ENCODE measurements around the gene CDH23.

The CDH23 gene

DNA sequence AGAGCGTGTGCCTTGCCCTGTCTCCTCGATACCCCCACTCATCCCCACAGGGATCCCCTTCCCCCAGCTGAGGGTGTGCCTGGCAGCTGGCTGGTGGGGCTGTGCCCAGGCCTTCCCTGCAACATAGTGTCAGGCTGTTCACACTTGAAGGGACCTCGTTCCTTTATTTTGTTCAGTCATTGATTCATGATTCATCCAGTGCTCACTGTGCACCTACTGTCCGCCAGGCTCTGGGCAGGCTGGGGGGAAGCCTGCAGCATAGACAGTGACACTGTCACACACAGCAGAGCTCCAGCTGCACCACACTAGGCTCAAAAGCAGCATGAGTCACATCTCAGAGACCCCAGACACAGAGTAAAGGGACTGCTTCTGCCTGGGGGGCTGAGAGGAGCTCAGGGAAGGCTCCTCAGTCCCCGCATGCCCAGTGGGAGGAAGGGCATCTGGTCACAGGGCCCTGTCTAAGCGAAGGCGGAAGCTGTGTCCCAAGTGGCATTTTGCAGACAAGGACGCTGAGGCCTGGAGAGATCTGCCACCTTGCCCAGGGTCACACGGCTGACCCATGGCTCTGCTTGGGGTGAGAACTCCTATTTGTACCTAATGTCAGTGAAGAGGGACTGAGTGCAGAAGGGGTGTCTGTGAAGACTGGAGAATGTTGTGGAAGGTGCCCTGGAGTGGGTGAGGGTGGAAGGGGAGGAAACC, 27.9 kb downstream of the CDH23 start:
- no peak for DNase-seq

DNA sequence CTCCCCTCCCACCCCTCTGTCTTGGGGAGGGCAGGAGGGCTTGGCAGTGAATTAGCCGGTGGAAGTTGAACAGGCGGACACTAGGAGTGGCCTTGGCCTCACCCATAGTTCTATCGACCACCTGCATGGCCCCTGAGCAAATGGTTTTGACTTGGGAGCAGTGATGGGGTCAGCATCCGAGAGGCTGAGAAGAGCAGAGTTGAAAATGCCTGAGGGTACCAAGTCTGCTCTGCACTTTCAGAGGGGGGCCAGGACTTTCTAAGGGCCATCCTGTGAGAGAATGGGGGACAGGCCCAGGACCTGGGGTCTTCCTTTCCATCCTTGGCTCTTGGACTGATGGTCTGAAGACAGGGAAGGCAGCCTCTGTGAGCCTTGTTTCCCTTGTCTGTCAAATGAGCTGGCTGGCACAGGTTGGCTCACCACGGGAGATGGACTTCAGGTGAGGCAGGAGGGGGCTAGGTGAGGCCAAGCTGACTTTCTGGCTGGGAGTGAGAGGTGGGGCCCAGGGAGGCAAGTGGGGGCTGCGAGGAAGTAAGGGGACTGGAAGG, 29.4 kb downstream of the CDH23 start:
- DNase-seq = no peak

DNA sequence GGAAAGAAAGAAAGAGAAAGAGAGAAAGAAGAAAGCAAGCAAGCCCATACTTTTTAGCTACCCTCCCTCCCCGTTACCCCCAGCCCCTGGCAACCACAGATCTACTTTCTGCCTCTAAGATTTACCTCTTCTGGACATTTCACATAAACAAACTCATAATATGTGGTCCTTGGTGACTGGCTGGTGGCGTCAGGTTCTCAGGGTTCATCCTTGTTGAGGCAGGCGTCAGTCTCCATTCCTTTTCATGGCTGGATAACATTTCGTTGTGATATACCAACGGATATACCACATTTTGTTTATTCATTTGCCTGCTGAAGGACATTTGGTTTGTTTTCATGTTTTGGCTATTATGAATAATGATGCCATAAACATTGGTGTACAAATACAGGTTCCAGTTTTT, 30.5 kb downstream of the CDH23 start:
- DNase-seq = no peak

DNA sequence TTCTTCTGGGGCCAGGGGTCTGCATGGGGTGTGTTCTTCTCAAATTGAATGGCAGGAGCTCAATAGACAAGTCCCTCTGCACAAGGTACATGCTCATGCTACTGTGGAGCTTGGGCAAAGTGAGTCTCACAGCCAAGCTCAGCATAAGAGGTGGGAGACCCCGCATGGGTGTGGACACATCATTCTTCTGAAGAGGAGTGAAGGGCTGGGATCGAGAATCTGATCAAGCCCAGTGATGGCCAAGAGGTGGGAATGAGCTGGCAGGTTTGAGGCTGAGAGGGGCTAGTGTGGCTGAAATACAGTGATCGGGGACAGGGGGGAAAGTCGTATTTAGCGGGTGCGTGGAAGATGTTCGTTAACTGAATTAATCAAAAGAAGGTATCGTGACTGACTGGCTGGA, 32.6 kb downstream of the CDH23 start:
- DNase-seq = no peak

DNA sequence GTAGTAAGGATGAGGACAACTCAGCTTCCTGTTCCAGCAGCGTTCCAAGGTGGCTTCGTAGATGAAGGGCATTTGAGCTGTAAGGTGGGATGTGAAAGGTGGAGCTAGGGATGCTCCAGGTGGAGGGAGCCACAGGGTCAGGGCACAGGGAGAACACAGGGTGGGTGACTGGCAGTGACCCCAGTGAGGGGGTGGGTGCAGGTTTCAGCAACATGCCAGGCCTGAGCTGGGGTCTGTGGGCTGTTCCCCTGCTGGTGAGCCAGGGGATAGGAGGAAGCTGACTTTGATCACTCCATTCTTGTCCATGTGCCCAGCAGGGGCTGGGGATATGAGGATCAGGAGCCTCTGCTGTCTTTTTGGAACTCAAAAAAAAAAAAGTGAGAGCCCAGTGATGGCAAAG, 33.2 kb downstream of the CDH23 start:
- DNase-seq = no peak

DNA sequence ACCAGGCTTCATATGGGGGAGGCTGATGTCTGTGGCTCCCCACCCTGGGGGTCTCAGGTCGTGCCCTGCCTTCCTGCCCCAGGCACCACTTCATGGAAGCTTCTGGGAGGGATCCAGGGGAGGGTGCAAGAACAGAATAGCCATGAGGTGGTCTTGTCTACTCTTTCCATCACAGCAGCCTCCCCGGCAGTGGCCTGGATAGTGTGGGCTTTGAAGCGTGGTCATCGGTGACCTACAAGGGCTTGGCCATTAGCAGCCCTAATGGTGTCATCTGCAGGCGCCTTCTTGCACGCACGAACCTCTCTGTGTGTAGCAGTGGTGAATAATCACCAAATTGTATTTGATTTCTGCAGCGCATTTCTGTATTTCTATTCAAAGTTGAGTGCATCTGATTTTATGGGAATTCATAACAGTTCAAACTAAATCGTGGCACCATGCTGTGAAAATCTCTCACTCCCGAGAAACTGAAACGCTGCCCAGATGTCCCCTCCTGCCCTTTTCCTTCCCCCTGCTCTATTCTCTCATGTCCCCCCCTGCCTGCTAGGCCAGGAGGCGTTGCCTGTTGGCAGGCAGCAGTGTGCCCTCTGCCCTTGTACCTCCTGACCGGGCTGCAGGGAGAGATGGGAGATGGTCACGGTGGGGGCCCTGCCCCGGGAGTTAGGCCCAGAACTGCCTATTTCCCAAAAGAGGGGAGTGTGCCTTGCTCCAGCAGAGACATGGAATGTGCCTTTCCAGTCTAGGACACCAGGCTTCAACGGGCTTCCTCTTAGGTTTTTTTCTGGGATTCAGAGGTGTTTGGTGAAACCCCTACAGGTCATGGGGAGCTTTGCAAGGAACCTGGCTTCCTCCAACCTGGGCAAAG, 34.8 kb downstream of the CDH23 start:
- no peak for DNase-seq

DNA sequence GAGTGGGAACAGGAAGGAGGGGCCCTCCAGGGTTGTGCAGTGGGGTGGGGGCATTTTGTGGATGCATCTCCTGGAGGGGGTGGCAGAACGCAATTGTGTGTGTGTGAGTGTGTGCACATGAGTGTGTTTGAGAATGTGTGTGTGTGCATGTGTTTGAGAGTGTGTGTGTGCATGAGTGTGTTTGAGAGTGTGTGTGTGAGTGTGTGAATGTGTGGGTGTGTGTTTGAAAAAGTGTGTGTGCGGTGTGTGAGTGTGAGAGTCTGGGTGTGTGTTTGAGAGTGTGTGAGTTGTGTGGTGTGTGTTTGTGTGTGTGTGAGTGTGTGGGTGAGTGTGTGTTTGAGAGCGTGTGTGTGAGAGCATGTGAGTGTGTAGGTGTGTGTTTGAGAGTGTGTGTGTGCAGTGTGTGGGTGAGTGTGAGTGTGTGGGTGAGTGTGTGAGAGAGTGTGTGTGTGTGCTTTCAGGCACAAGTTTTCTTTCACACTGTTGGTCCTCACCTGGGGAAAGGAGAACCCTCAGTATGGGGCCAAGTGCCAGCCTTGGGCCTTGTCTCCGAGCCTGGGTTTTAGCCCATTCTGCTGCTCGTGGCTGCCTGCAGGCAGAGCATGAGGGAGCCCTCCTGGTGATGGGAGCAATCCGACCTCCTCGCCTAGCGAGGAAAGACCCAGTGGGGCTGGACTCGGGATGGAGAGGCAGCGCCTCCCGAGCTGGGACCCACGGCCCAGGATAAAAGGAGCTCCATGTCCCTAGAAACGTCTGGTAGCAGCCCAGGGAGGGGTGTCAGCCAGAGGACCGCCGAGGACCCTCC, 35.6 kb downstream of the CDH23 start:
- DNase-seq = no peak

DNA sequence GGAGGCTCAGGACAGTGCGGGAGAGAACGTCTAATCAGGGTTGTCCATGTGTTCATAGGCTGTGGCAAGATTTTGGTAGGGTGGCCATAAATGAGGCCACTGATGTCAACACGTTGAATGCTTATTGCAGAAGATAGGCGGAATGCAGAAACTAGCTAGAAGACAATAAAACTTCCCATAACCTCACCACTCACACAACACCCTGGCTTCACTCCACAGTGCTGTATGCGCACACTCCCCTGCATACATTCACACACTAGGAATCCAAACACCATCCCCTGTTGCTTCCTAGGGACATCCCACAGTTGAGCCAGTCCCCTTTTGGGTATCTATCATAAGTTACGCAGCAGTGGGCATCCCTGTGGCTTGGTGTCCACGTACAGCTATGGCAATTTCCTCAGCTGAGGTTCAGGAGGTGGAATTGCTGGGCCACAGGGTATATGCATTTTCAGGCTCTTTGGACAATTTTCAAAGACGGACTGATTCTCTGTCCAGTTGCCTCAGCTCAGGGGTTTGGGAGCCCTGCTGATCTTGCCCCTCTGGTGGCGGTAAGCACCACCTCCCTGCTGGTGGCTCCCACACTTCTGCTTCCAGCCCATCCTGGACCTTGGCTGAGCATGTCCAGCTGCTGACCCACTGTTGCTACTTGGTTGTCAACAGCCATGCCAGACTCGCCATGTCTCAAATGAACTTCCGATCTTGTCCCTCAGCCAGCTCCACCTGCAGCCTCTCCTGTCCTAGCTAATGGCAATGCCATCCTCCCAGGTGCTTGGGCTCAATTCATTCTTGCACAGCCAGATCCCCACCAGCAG, 36.4 kb downstream of the CDH23 start:
- DNase-seq = no peak

DNA sequence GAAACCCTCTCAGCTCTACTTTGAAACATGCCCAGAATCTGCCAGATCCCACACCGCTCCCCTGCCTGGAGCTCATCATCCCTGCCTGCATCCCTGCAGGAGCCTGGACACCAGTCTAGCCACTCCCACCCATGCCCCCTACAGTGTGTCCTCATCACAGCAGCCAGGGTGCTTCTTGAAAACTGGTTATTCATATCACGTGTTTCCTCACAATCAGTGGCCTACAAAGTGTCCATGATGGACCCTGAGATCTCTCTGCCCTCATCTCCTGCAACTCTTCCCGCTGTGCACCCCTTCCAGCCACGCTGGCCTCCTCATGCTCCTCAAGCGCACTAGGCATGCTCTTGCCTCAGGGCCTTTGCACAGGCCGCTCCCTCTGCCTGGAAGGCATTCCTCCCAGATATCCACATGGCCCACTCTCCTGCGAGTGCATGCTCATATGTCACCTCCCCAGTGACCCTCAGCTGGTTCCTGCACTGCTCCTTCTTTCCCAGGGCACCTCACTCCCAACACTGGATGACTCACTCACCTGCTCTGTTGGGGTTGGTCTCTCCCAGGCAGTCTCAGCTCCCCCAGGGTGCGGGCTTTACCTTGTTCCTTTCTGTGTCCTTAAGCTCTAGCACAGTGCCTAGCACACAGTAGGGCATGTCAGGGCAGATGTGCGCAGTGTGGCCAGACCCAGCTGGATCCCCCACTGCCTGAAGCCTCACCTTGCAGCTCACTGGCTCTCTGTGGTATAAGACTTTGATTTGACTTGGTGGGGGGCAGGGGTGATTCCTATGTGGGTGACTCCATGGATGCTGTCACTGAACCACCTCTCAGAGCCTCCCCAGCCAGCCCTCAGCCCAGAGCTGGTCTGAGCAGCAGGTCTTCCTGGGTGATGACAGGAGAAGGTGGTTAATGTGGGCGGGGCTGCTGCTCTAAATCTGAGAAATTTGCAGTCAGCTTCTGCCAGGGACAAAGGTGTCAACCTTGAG, 37.3 kb downstream of the CDH23 start:
- DNase-seq = no peak

DNA sequence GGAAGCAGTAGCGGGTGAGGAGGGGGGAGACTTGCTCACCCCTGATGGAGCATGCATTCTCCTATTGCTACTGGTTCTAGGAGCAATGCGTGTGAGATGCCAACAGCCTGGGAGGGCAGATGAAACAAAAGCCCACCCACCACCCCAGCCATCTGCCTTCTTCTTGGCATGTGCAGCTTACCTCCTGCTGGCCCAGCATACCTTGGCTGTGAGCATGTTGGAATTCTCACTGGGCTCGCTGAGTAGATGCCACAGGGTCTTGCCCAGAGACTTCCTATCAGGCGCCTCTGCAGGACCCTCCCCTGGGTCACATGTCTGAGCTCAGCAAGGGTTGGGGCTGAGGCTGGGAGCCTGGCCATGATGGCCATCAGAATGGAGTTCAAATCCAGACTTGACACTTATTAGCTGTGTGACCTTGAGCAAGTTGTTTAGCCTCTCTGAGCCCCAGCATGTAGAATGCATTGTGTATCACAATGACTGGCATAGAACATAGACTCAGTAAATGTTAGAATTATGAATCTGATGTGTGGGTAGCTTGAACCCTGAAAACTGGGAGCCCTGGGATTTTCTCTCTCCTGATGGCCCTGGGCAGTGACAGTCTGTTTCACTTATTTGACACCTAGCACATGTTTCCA, 38.2 kb downstream of the CDH23 start:
- peak; percentile 45 for DNase-seq

DNA sequence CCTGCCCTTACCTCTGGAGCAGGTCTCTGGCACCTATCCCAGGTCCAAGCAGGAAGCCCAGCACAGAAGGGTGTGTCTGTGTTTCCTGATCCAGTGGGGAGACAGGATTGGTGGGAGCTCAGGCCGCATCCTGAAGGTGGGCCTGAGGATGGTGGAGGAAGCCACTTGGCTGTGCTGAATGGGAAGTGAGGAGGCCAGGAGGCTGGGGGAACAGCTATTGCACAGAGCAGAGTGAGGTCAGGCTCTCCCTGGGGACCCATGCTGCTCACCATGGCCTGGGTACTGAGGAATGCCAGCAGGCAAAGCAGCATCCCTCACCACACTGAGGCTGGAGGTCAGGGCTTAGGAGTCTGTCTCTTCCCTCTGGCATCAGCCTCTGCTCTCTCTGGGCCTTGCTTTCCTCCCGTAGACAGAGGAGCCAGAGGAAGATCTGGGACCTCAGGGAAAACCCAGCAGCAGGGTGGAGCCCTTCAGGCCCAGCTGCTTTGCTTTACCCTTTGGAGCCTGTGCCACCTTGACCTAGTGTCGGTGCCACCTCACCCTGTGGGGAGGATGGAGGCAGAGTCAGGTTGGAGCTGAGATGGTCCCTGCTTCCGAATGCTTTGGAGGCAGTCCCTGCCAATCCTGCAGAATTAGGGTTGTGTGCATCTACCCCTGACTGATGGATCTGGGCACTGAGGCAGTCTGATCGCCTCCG, 39.0 kb downstream of the CDH23 start:
- DNase-seq = no peak

DNA sequence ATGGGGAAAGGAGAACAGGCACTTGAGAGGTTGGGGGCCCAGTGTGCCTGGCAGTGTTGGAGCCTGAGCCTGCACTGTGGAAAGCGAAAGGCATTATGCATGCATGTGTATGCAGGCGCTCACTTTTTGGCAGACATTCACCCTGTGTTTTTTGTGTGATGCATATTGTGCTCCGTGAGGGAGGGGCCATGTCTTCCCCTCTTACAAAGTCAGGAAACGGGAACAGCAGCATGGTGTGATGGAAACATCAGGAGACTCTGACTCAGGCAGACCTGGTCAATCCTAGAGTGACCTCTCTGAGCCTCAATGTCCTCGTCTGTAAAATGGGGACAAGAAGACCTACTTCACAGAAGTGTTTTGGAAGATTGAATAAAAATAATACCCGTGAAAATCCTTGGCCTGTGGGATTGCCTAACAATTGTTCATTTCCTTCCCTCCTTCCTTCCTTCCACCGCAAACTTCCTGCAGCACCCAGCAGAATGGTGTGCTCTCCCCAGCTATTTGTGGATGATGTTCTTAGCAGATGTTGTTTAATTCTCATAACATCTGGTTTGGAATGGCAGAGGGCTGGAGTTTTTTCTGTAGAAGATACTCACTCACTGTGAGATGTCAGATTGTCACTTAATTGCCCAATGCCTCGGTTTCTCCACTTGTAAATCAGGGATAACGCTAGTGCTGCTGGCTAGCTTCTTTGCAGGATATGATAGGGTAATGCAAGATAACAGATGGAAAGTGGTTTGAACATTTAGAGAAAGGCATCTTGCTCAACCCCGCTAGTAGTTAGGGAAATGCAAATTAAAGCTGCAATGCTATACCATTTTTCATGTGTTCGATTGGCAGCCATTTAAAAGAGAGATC, 39.8 kb downstream of the CDH23 start:
- DNase-seq = no peak

DNA sequence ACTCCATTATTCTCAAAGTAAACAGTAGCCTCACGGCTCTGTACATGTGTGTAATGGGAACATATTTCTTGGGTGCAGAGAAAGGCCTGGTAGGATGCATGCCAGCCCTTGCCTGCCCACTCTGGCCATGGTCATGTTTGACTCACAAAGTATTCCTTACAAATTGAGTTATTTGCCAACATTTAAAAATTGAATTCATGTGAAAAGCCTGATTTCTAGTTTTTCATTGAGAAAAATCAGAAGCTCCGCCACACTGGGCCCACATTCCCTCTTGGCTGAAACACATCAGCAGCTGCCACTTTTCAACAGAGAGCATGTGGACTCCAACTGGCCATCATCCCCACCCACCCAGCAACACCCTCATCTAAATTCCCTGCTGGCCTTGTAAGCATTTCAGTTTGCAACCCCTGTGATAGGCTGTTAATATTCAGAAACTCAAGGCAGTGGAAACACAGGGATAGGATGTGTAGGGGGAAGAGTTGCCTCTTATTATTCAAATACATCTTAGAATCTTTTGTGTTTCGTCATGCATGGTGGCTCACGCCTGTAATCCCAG, 40.9 kb downstream of the CDH23 start:
- DNase-seq = no peak

DNA sequence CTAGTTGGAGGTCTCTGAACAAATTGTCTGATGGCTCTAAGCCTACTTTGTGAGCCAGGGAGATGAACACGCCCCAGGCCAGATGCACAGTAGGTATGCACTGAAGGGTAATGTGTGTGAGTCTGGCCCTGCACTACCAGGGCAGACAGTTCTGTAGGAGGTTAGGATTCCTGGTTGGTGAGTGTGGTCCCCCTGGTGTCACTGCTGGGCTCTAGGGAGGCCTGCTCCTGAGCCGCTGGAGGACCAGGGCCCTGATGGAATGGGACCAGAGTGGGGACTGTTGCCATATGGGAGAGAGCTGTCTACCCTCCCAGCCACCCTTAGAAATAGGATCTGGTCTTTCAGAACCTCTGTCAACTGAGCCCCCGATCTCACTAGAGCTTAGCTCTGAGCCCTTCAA, 42.0 kb downstream of the CDH23 start:
- DNase-seq = no peak

DNA sequence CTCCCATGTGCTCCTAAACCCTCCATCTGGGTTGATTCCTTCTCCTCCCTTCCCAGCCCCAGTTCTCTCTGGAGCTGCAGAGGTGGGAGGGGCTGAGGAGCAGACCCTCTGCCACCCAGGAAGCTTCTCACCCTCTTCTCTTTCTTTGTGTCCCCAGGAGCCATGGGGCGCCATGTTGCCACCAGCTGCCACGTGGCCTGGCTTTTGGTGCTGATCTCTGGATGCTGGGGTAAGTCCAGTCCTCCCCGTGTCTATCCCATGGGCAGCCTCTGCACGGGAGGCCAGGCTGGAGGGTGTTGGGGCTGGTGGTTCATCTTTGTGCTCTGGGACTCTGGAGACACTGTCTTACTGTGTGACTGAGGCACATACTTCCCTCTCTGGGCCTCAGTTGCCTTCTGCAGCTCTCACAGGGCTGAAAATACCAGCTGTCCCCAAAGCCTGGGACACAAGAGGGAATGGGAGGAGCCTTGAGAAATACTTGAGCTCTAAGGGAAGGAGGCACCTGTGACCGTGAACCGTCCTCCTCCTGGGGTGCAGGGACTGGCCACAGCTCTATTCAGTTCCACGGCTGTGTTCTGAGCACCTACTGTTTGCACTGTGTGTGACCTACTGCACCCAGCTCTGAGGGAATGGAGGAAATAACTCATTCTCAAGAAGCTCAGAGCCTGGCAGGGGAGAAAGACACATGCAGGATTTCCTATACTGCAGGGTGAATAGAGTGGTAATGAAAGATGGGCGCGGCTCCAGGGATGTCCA, 43.1 kb downstream of the CDH23 start:
- DNase-seq = no peak

DNA sequence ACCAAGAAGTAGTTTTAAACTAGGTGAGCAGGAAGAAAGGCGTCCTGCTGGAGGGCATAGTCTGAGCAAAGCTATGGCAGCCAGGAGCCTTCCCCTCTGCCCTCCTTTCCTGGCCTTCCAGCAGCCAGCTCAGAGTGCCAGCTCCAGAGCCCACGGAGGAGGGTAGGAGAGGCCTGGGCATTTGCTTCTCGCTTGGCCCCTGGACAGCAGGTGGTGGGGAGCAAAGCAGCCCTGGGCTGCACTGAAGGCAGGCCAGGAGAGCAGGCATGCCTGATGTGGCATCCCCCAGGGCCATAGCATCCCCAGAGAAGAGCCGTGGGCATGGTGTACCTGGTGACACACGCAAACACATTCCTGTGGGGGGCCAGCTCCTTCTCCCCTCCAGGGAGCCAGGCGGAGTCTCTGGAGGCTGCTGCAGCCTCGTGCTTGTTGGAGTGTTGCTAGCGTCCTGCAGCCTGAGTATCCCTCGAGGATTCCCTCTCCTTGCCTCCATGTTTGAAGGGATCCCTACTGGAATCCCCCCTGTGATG, 43.9 kb downstream of the CDH23 start:
- DNase-seq = no peak

DNA sequence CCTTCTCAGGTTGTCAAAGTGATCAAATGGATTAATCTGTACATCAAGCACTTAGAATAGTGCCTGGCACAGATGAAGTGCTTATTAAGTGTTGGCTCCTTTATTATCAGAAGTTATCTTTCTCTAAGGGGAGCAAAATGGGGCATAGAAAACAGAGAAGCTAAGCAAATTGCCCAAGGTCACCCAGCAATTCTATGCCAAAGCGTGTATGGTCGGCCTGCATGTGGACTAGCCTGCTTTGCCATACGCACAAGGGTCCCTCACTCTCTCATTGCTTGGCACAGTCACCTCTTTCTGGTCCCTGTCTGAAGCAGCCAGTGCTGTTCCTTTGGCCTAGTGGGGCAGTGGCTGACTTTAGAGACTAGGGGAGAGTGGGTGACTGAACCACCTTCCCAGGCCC, 45.3 kb downstream of the CDH23 start:
- no peak for DNase-seq
